ENCODE results near the gene MRGPRD. TPM values are rescaled to one million over a fixed set of nuclear protein-coding genes. Genes with fewer than 3 reads are reported as not detected.

Gene MRGPRD
- not detected for total RNA-seq

- H3K27me3 ChIP-seq (ENCODE audit: control insufficient read depth in 3 of 3, insufficient read depth in 3 of 3, low read length in 3 of 3): peaks cover 8 to 21% (median 17%) of the 10 kb centered on the region in 3 donors
- H3K9me3 ChIP-seq (ENCODE audit: control insufficient read depth in 3 of 3, low read length in 3 of 3): no peaks in the 10 kb centered on the region
- H3K36me3 ChIP-seq (ENCODE audit: control insufficient read depth in 3 of 3, insufficient read depth in 3 of 3, low read length in 3 of 3): no peaks in the 10 kb centered on the region
- no peak within 1 kb of the TSS for H3K27ac ChIP-seq (ENCODE audit: low read depth, low read length)
- peaks cover 5 to 16% (median 14%) of the 10 kb centered on the region in 3 donors for H3K4me1 ChIP-seq (ENCODE audit: control insufficient read depth in 3 of 3, insufficient read depth in 3 of 3, low read length in 3 of 3)
- H3K9ac ChIP-seq (ENCODE audit: low read depth in 1 of 3, low read length in 3 of 3): no peak within 1 kb of the TSS
- no peak within 1 kb of the TSS for H3K4me3 ChIP-seq (ENCODE audit: low read length in 3 of 3)
These were observed at the start of gene MRGPRD for GRCh38 chr11:68980776-68981065. MRGPRD (minus strand) TSS chr11:68980986; CDS start chr11:68980986, 0 bp downstream.

GRCh38 chr11:69030301-69030700 lies 49.5 kb upstream of the MRGPRD start:
- Histone ChIP-seq H3K4me3 (ENCODE audit: low read length in 3 of 3) (no peak overlapping the region), H3K9me3 (ENCODE audit: control insufficient read depth in 3 of 3, low read length in 3 of 3) (no peaks in the 10 kb centered on the region), H3K27me3 (ENCODE audit: control insufficient read depth in 3 of 3, insufficient read depth in 3 of 3, low read length in 3 of 3) (peaks cover 0 to 13% (median 6%) of the 10 kb centered on the region in 3 donors), H3K9ac (ENCODE audit: low read depth in 1 of 3, low read length in 3 of 3) (no peak overlapping the region), H3K36me3 (ENCODE audit: control insufficient read depth in 3 of 3, insufficient read depth in 3 of 3, low read length in 3 of 3) (no peaks in the 10 kb centered on the region), H3K27ac (ENCODE audit: low read depth, low read length) (no peak overlapping the region), H3K4me1 (ENCODE audit: control insufficient read depth in 3 of 3, insufficient read depth in 3 of 3, low read length in 3 of 3) (peaks cover 0 to 2% (median 0%) of the 10 kb centered on the region in 3 donors)

GRCh38 chr11:69027704-69028372 lies 47.1 kb upstream of the MRGPRD start:
- Histone ChIP-seq H3K27me3 (ENCODE audit: control insufficient read depth in 3 of 3, insufficient read depth in 3 of 3, low read length in 3 of 3) (peaks cover 0 to 4% (median 0%) of the 10 kb centered on the region in 3 donors), H3K9ac (ENCODE audit: low read depth in 1 of 3, low read length in 3 of 3) (no peak overlapping the region), H3K4me1 (ENCODE audit: control insufficient read depth in 3 of 3, insufficient read depth in 3 of 3, low read length in 3 of 3) (no peaks in the 10 kb centered on the region)

GRCh38 chr11:69024509-69024908 lies 43.7 kb upstream of the MRGPRD start:
- Histone ChIP-seq H3K9me3 (ENCODE audit: control insufficient read depth in 3 of 3, low read length in 3 of 3) (no peaks in the 10 kb centered on the region), H3K4me3 (ENCODE audit: low read length in 3 of 3) (no peak overlapping the region), H3K9ac (ENCODE audit: low read depth in 1 of 3, low read length in 3 of 3) (no peak overlapping the region), H3K27ac (ENCODE audit: low read depth, low read length) (no peak overlapping the region), H3K36me3 (ENCODE audit: control insufficient read depth in 3 of 3, insufficient read depth in 3 of 3, low read length in 3 of 3) (no peaks in the 10 kb centered on the region), H3K27me3 (ENCODE audit: control insufficient read depth in 3 of 3, insufficient read depth in 3 of 3, low read length in 3 of 3) (peaks cover 0 to 11% (median 0%) of the 10 kb centered on the region in 3 donors), H3K4me1 (ENCODE audit: control insufficient read depth in 3 of 3, insufficient read depth in 3 of 3, low read length in 3 of 3) (no peaks in the 10 kb centered on the region)

More at GRCh38 chr11:69027704-69028372, 47.1 kb upstream of the MRGPRD start:
- no peaks in the 10 kb centered on the region for H3K9me3 ChIP-seq (ENCODE audit: control insufficient read depth in 3 of 3, low read length in 3 of 3)
- H3K4me3 ChIP-seq (ENCODE audit: low read length in 3 of 3): no peak overlapping the region
- no peak overlapping the region for H3K27ac ChIP-seq (ENCODE audit: low read depth, low read length)
- H3K36me3 ChIP-seq (ENCODE audit: control insufficient read depth in 3 of 3, insufficient read depth in 3 of 3, low read length in 3 of 3): no peaks in the 10 kb centered on the region

- Histone ChIP-seq H3K9ac (ENCODE audit: low read depth in 1 of 3, low read length in 3 of 3) (no peak overlapping the region), H3K36me3 (ENCODE audit: control insufficient read depth in 3 of 3, insufficient read depth in 3 of 3, low read length in 3 of 3) (no peaks in the 10 kb centered on the region), H3K4me3 (ENCODE audit: low read length in 3 of 3) (no peak overlapping the region), H3K9me3 (ENCODE audit: control insufficient read depth in 3 of 3, low read length in 3 of 3) (no peaks in the 10 kb centered on the region), H3K4me1 (ENCODE audit: control insufficient read depth in 3 of 3, insufficient read depth in 3 of 3, low read length in 3 of 3) (no peaks in the 10 kb centered on the region), H3K27me3 (ENCODE audit: control insufficient read depth in 3 of 3, insufficient read depth in 3 of 3, low read length in 3 of 3) (peaks cover 0 to 14% (median 4%) of the 10 kb centered on the region in 3 donors), H3K27ac (ENCODE audit: low read depth, low read length) (no peak overlapping the region)
These were observed 41.5 kb upstream of the MRGPRD start for GRCh38 chr11:69022260-69022659.

- H3K9ac ChIP-seq (ENCODE audit: low read depth in 1 of 3, low read length in 3 of 3): no peak overlapping the region
- H3K4me1 ChIP-seq (ENCODE audit: control insufficient read depth in 3 of 3, insufficient read depth in 3 of 3, low read length in 3 of 3): peaks cover 4 to 5% (median 5%) of the 10 kb centered on the region in 3 donors
- no peaks in the 10 kb centered on the region for H3K36me3 ChIP-seq (ENCODE audit: control insufficient read depth in 3 of 3, insufficient read depth in 3 of 3, low read length in 3 of 3)
- no peaks in the 10 kb centered on the region for H3K9me3 ChIP-seq (ENCODE audit: control insufficient read depth in 3 of 3, low read length in 3 of 3)
- no peak overlapping the region for H3K27ac ChIP-seq (ENCODE audit: low read depth, low read length)
- H3K4me3 ChIP-seq (ENCODE audit: low read length in 3 of 3): no peak overlapping the region
- peaks cover 0 to 25% (median 14%) of the 10 kb centered on the region in 3 donors for H3K27me3 ChIP-seq (ENCODE audit: control insufficient read depth in 3 of 3, insufficient read depth in 3 of 3, low read length in 3 of 3)
These were observed 38.1 kb upstream of the MRGPRD start for GRCh38 chr11:69018924-69019323.

GRCh38 chr11:69017951-69018350 lies 37.2 kb upstream of the MRGPRD start:
- Histone ChIP-seq H3K36me3 (ENCODE audit: control insufficient read depth in 3 of 3, insufficient read depth in 3 of 3, low read length in 3 of 3) (no peaks in the 10 kb centered on the region), H3K27me3 (ENCODE audit: control insufficient read depth in 3 of 3, insufficient read depth in 3 of 3, low read length in 3 of 3) (peaks cover 5 to 34% (median 21%) of the 10 kb centered on the region in 3 donors), H3K4me3 (ENCODE audit: low read length in 3 of 3) (no peak overlapping the region), H3K4me1 (ENCODE audit: control insufficient read depth in 3 of 3, insufficient read depth in 3 of 3, low read length in 3 of 3) (peaks cover 5 to 8% (median 6%) of the 10 kb centered on the region in 3 donors), H3K9me3 (ENCODE audit: control insufficient read depth in 3 of 3, low read length in 3 of 3) (no peaks in the 10 kb centered on the region), H3K9ac (ENCODE audit: low read depth in 1 of 3, low read length in 3 of 3) (no peak overlapping the region), H3K27ac (ENCODE audit: low read depth, low read length) (no peak overlapping the region)

- Histone ChIP-seq H3K27ac (ENCODE audit: low read depth, low read length) (peak overlapping the region; percentile 56), H3K27me3 (ENCODE audit: control insufficient read depth in 3 of 3, insufficient read depth in 3 of 3, low read length in 3 of 3) (peaks cover 29 to 61% (median 40%) of the 10 kb centered on the region in 3 donors), H3K9me3 (ENCODE audit: control insufficient read depth in 3 of 3, low read length in 3 of 3) (no peaks in the 10 kb centered on the region), H3K4me3 (ENCODE audit: low read length in 3 of 3) (no peak overlapping the region), H3K36me3 (ENCODE audit: control insufficient read depth in 3 of 3, insufficient read depth in 3 of 3, low read length in 3 of 3) (no peaks in the 10 kb centered on the region), H3K9ac (ENCODE audit: low read depth in 1 of 3, low read length in 3 of 3) (peak overlapping the region in 1 of 3 donors; percentile 57), H3K4me1 (ENCODE audit: control insufficient read depth in 3 of 3, insufficient read depth in 3 of 3, low read length in 3 of 3) (peaks cover 15 to 25% (median 16%) of the 10 kb centered on the region in 3 donors)
These were observed 34.2 kb upstream of the MRGPRD start for GRCh38 chr11:69014898-69015549.

GRCh38 chr11:69014084-69014851 lies 33.5 kb upstream of the MRGPRD start:
- Histone ChIP-seq H3K9me3 (ENCODE audit: control insufficient read depth in 3 of 3, low read length in 3 of 3) (no peaks in the 10 kb centered on the region), H3K36me3 (ENCODE audit: control insufficient read depth in 3 of 3, insufficient read depth in 3 of 3, low read length in 3 of 3) (no peaks in the 10 kb centered on the region), H3K27me3 (ENCODE audit: control insufficient read depth in 3 of 3, insufficient read depth in 3 of 3, low read length in 3 of 3) (peaks cover 35 to 69% (median 46%) of the 10 kb centered on the region in 3 donors), H3K4me1 (ENCODE audit: control insufficient read depth in 3 of 3, insufficient read depth in 3 of 3, low read length in 3 of 3) (peaks cover 17 to 31% (median 17%) of the 10 kb centered on the region in 3 donors), H3K27ac (ENCODE audit: low read depth, low read length) (peak overlapping the region; percentile 74), H3K9ac (ENCODE audit: low read depth in 1 of 3, low read length in 3 of 3) (peak overlapping the region in 1 of 3 donors; percentile 57), H3K4me3 (ENCODE audit: low read length in 3 of 3) (no peak overlapping the region)

All from skeletal muscle tissue (tissue), 4 donors.